ENCODE measurements around the gene CAMK2D.

- TF ChIP-seq CTCF (IDR thresholded peaks at IDR 0.05 in 8 of 11, conservative IDR thresholded peaks at IDR 0.05 in 3 of 11) (no peak), POLR2AphosphoS5 (IDR thresholded peaks at IDR 0.05) (no peak)
These were observed 182.2 kb downstream of the CAMK2D start for GRCh38 chr4:113579360-113579759.
